ENCODE measurements around the gene CCL8.

DNA sequence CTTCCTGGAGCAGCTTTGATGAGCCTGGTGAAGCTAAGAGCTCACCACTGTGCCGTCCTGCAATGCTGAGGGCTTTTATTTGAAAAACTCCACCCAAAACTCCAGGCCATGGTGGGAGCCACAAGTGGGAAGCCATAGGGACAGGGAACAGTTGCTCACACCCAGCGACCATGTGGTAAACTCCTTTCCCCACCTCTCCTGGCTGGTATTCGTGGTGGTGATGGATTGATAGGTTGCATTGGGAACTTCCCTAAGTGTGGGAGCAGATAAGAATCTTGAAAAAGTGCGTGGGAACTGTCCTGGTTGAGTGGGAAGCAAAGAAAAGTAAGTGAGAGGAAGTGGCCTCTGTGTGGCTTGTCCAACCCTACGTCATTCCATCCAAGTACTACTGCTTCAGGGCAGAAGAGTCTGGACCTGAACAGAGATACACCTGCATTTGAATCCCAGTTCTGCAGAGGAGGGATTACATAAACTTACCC, 44.0 kb downstream of the CCL8 start, which contains the start of gene CCL1:
- no peak for TF ChIP-seq POLR2A (IDR thresholded peaks at IDR 0.05)
- TF ChIP-seq CTCF (IDR thresholded peaks at IDR 0.05): no peak

Measured in testis (tissue), 2 donors.